ENCODE measurements around the gene KIRREL3.
"Not testable (repeated sequence)": the region's sequence is repeated elsewhere in the genome, so short reads cannot be mapped to it uniquely, and the experiment has no call there.

GRCh38 chr11:126394634-126395072 is 605.9 kb downstream of the KIRREL3 start:
- not testable (repeated sequence) for TF ChIP-seq EZH2phosphoT487 (IDR thresholded peaks at IDR 0.05; ENCODE audit: insufficient read depth, low read depth); EZH2 (IDR thresholded peaks at IDR 0.05; ENCODE audit: insufficient read depth, poor library complexity, severe bottlenecking)
